GM18868 (cell line): ENCODE results near the gene FAM114A2.

Source experiments
- ATAC-seq: cut with Tn5 transposase; IDR thresholded peaks from one replicate; pipeline ENCODE4 v1.9.1; 2021; ENCODE audit warnings: mild to moderate bottlenecking, moderate library complexity; ENCODE audit not compliant: unreplicated experiment

The FAM114A2 gene

DNA sequence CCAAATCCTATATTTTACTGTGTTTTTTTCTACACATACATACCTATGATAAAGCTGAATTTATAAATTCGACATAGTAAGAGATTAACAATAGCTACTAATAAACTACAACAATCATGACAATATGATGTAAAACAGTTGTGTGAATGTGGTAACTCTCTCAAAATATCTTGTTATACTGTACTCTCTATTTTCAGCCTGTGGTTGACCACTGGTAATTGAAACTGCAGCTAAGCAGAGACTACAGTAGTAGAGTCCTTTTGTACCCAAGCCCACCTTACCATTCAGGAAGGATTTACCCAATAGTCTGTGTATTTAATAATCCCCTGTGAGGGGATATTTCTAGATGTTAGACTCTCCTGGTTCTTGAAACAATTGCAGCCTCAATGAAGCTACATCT lies 86.7 kb downstream of the FAM114A2 start:
- ATAC-seq: no peak

DNA sequence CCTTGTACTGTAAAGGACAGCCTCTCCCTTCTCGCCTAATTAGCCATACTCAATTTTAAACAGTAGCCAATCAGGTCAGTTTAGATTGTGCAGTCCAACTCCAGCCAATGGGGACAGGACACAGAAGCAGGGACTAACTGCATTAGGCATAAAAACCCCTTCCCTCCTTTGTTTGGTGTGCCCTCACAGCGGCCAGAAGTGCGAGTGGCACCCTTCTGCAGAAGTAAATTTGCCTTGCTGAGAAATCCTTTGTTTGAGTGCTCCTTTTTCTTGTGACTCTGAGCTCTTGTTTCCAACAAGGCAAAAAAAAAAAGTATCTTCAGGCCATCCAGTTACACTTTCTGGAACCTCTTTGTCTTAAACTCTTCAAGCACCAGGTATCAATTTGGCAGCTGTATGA lies 97.4 kb downstream of the FAM114A2 start:
- ATAC-seq: no peak
